ENCODE measurements around the gene MANBA. TPM values are rescaled to one million over a fixed set of nuclear protein-coding genes. Genes with fewer than 3 reads are reported as not detected.

Gene MANBA
- total RNA-seq, 1 experiment from 2014 or later = 21.4 TPM

DNA sequence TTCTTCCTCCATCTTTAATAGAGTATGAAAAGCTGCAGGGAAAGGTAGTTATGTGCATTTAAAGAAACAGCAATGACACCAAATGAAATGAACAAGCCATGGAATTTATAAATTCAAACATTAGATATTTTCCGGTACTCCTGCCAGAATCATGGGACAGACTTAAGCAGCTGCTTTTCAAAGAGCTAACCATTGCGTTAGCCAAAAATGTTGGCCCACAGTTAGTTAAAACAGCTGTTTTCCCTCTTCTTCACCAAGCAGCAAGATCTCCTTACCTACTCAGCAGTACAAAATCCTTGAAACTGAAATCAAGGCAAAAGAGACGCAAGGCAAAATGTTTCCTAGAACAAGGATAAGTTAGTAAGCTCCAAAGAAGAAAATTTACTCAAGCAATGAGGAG lies 64.0 kb downstream of the MANBA start:
- Mint-ChIP-seq H3K9me3 (peaks cover 2 to 3% of the 10 kb centered on the region in 2 experiments; a peak in 2 of 5 replicates), H3K27ac (peak overlapping the region in 1 of 3 experiments; percentile 55; a peak in 2 of 7 replicates), H3K36me3 (ENCODE audit: insufficient read depth in 1 of 3, low read depth in 3 of 3) (peaks cover 3 to 7% (median 4%) of the 10 kb centered on the region in 3 experiments; a peak in 6 of 7 replicates), H3K27me3 (ENCODE audit: low read depth) (no peaks in the 10 kb centered on the region), H3K4me1 (peaks cover 0 to 6% of the 10 kb centered on the region in 2 experiments; a peak in 1 of 4 replicates), H3K4me3 (no peak overlapping the region)
- no peak overlapping the region for H4K5ac ChIP-seq (ENCODE audit: insufficient read length, low read depth, low read length)
- H3K4me1 ChIP-seq (ENCODE audit: insufficient read depth, low read length) = no peaks in the 10 kb centered on the region
- H3K14ac ChIP-seq (ENCODE audit: insufficient read depth, low read length) = no peak overlapping the region
- H4K20me1 ChIP-seq (ENCODE audit: control insufficient read depth, insufficient read depth, insufficient read length) = no peaks in the 10 kb centered on the region
- no peak overlapping the region for H2BK20ac ChIP-seq (ENCODE audit: low read depth, low read length, poor library complexity, severe bottlenecking)
- TF ChIP-seq, protein P1, sequence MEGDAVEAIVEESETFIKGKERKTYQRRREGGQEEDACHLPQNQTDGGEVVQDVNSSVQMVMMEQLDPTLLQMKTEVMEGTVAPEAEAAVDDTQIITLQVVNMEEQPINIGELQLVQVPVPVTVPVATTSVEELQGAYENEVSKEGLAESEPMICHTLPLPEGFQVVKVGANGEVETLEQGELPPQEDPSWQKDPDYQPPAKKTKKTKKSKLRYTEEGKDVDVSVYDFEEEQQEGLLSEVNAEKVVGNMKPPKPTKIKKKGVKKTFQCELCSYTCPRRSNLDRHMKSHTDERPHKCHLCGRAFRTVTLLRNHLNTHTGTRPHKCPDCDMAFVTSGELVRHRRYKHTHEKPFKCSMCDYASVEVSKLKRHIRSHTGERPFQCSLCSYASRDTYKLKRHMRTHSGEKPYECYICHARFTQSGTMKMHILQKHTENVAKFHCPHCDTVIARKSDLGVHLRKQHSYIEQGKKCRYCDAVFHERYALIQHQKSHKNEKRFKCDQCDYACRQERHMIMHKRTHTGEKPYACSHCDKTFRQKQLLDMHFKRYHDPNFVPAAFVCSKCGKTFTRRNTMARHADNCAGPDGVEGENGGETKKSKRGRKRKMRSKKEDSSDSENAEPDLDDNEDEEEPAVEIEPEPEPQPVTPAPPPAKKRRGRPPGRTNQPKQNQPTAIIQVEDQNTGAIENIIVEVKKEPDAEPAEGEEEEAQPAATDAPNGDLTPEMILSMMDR (conservative IDR thresholded peaks at IDR 0.05) = no peak
- H2BK12ac ChIP-seq (ENCODE audit: insufficient read length, low read depth, low read length) = no peak overlapping the region
- H2AK5ac ChIP-seq (ENCODE audit: insufficient read length, low read length) = no peak overlapping the region
- H3K79me1 ChIP-seq (ENCODE audit: insufficient read depth, low read depth, low read length, poor library complexity, severe bottlenecking) = no peaks in the 10 kb centered on the region
- H3T11ph ChIP-seq (ENCODE audit: low read length) = no peak overlapping the region
- H3K56ac ChIP-seq (ENCODE audit: insufficient read length, low read depth, low read length) = no peak overlapping the region
- no peak overlapping the region for H3K9ac ChIP-seq (ENCODE audit: extremely low read depth, insufficient read length, low read length)
- H3K4me2 ChIP-seq (ENCODE audit: insufficient read depth, insufficient read length, low read length) = no peak overlapping the region
- no peak overlapping the region for H2AFZ ChIP-seq (ENCODE audit: low read length)
- no peak overlapping the region for H2BK15ac ChIP-seq (ENCODE audit: low read depth, low read length)
- DNase-seq = no peak
- no peak overlapping the region for H4K8ac ChIP-seq (replicated peaks; ENCODE audit: insufficient read length, low read depth, low read length)
- no peaks in the 10 kb centered on the region for H3K27me3 ChIP-seq (ENCODE audit: insufficient read depth, low read length)
- H3K23ac ChIP-seq (ENCODE audit: insufficient read length, low read depth, low read length) = no peak overlapping the region
- no peak overlapping the region for H3K18ac ChIP-seq (ENCODE audit: insufficient read length, low read depth, low read length)
- H4K91ac ChIP-seq (ENCODE audit: insufficient read length, low read depth, low read length) = no peak overlapping the region
- no peak overlapping the region for H2BK120ac ChIP-seq (ENCODE audit: low read depth, low read length, poor library complexity, severe bottlenecking)
- no peaks in the 10 kb centered on the region for H3K9me3 ChIP-seq (ENCODE audit: control insufficient read depth, low read depth, low read length)
- H3K4ac ChIP-seq (ENCODE audit: low read depth, low read length) = no peak overlapping the region
- no peaks in the 10 kb centered on the region for H3K79me2 ChIP-seq (ENCODE audit: insufficient read depth, low read length)
- no peak overlapping the region for H3K27ac ChIP-seq (ENCODE audit: insufficient read length, low read depth, low read length)
- no peaks in the 10 kb centered on the region for H3K23me2 ChIP-seq (ENCODE audit: insufficient read length, low read depth, low read length, poor library complexity, severe bottlenecking)
- no CpG with 5 or more reads among the region's 3 CpGs for WGBS (ENCODE audit: extremely low coverage, insufficient read length, low lambda C conversion rate)
- no peak overlapping the region for H2BK5ac ChIP-seq (ENCODE audit: insufficient read length, low read length)
